ENCODE measurements around the gene STPG3. TPM values are rescaled to one million over a fixed set of nuclear protein-coding genes. Genes with fewer than 3 reads are reported as not detected.

The STPG3 gene
- total and polyA plus RNA-seq, 9 of the 15 experiments (the other 6 are each of a cell fraction or from before 2014, with no cell fraction given): not detected

- TF ChIP-seq ZBTB33 (CRISPR knock-in tag; IDR thresholded peaks at IDR 0.05) (peak; percentile 89), HMGN3 (IDR thresholded peaks at IDR 0.05; ENCODE audit: borderline replicate concordance, extremely low read depth, insufficient read length, low read depth, low read length) (peak; percentile 4), FIP1L1 (IDR thresholded peaks at IDR 0.05; ENCODE audit: low read depth, low read length, poor library complexity, severe bottlenecking) (peak; percentile 56), ZNF395 (CRISPR knock-in tag; IDR thresholded peaks at IDR 0.05) (no peak), SIN3A (IDR thresholded peaks at IDR 0.05; ENCODE audit: borderline replicate concordance in 2 of 2, control insufficient read depth in 1 of 2, low read depth in 2 of 2, low read length in 2 of 2) (peak in 1 of 2 experiments; percentile 10; a peak in 1 of 4 replicates), NFATC3 (IDR thresholded peaks at IDR 0.05) (no peak)
These were observed 6.3 kb upstream of the STPG3 start (continued) for GRCh38 chr9:137244486-137245449.
